Mesendoderm (in vitro differentiated cells): Measurements from ENCODE around the gene DDX17.

Experiments used
- DNase-seq: peaks from one replicate; pipeline ENCODE4 v3.0.0; 2013
- H2AK5ac ChIP-seq: 2 replicates; pipeline ENCODE4 v1.6.1; 2013; ENCODE audit warnings: low read length, inconsistent platforms
- H2BK120ac ChIP-seq: 2 replicates; pipeline ENCODE4 v1.6.1; 2013; ENCODE audit warnings: low read depth, mild to moderate bottlenecking, low read length, moderate library complexity, mixed read lengths
- H2BK15ac ChIP-seq: replicated peaks from 2 replicates; pipeline ENCODE4 v1.6.1; 2013; ENCODE audit warnings: low read depth, mild to moderate bottlenecking, moderate library complexity
- H2BK5ac ChIP-seq: 2 replicates; pipeline ENCODE4 v1.6.1; 2013; ENCODE audit warnings: low read length, inconsistent platforms
- H3K18ac ChIP-seq: 2 replicates; pipeline ENCODE4 v1.6.1; 2013; ENCODE audit warnings: mild to moderate bottlenecking, low read length, mixed read lengths
- H3K23ac ChIP-seq: one replicate; pipeline ENCODE4 v1.6.1; 2013; ENCODE audit warnings: low read length
- H3K27ac ChIP-seq: 2 replicates; pipeline ENCODE4 v1.5.1; 2013; ENCODE audit warnings: low read depth, mild to moderate bottlenecking, inconsistent platforms, low read length, moderate library complexity
- H3K27me3 ChIP-seq: 2 replicates; pipeline ENCODE4 v1.6.1; 2013; ENCODE audit warnings: low read length, control low read depth, mild to moderate bottlenecking, inconsistent platforms; ENCODE audit not compliant: insufficient read depth, poor library complexity
- H3K36me3 ChIP-seq: 2 replicates; pipeline ENCODE4 v1.6.1; 2013; ENCODE audit warnings: low read length, inconsistent platforms; ENCODE audit not compliant: control insufficient read depth, insufficient read depth
- H3K4ac ChIP-seq: one replicate; pipeline ENCODE4 v1.6.1; 2013; ENCODE audit warnings: low read depth, mild to moderate bottlenecking, low read length, moderate library complexity
- H3K4me1 ChIP-seq: 2 replicates; pipeline ENCODE4 v1.6.1; 2013; ENCODE audit warnings: low read depth, low read length, inconsistent platforms; ENCODE audit not compliant: control insufficient read depth
- H3K4me2 ChIP-seq: 2 replicates; pipeline ENCODE4 v1.6.1; 2013; ENCODE audit warnings: low read length
- H3K4me3 ChIP-seq: 2 replicates; pipeline ENCODE4 v1.5.1; 2013; ENCODE audit warnings: mild to moderate bottlenecking, low read length
- H3K56ac ChIP-seq: one replicate; pipeline ENCODE4 v1.6.1; 2013; ENCODE audit warnings: low read length
- H3K79me1 ChIP-seq: 2 replicates; pipeline ENCODE4 v1.6.1; 2013; ENCODE audit warnings: low read length, inconsistent platforms
- H3K79me2 ChIP-seq: 2 replicates; pipeline ENCODE4 v1.6.1; 2013; ENCODE audit warnings: mild to moderate bottlenecking, low read length; ENCODE audit not compliant: control insufficient read depth, insufficient read depth
- H3K9ac ChIP-seq: 2 replicates; pipeline ENCODE4 v1.6.1; 2013; ENCODE audit warnings: low read length, inconsistent platforms
- H4K5ac ChIP-seq: one replicate; pipeline ENCODE4 v1.6.1; 2013; ENCODE audit warnings: low read length
- H4K8ac ChIP-seq: one replicate; pipeline ENCODE4 v1.6.1; 2013; ENCODE audit warnings: low read depth, mild to moderate bottlenecking, control low read depth, low read length, moderate library complexity
- WGBS: extraction: QIAGEN DNeasy Blood & Tissue Kit; methylation state at CpG from one replicate; pipeline ENCODE4 v1.1.7; 2013; ENCODE audit warnings: low lambda C conversion rate, missing lambda C conversion rate; ENCODE audit not compliant: insufficient coverage; ENCODE audit errors: extremely low coverage; 5-methylcytosine and 5-hydroxymethylcytosine counted together

The DDX17 gene

DNA sequence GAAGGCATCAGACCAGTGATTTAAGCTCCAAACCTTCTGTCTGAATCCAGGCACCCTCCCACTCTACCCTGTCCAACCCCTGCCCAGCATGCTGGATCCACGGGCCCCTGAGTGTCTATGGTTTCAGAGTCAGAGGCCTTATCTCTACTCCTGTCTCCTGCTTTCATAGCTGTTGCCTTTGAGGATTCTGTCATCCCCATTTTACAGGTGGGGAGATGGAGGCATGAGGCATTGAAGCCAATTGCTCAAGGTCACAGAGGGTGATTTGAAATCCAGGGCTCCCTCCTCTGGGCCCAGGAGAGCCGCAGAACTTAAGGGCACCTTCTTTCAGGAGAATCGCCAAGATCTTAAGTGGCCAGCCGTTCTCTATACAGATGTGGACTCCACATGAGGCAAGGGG lies 54.2 kb downstream of the DDX17 start:
- Histone ChIP-seq H3K27me3 (peaks cover 15% of the 10 kb centered on the region), H2BK15ac (no peak overlapping the region), H2BK5ac (no peak overlapping the region), H3K36me3 (no peaks in the 10 kb centered on the region), H3K4me2 (no peak overlapping the region), H3K4ac (no peak overlapping the region), H2BK120ac (no peak overlapping the region), H3K27ac (no peak overlapping the region), H4K5ac (no peak overlapping the region), H3K56ac (no peak overlapping the region), H3K18ac (no peak overlapping the region), H3K23ac (no peak overlapping the region), H3K79me1 (no peaks in the 10 kb centered on the region), H3K9ac (no peak overlapping the region), H3K4me3 (no peak overlapping the region), H3K4me1 (no peaks in the 10 kb centered on the region), H4K8ac (no peak overlapping the region), H2AK5ac (no peak overlapping the region), H3K79me2 (no peaks in the 10 kb centered on the region)
- DNase-seq, result no peak
- WGBS, result no CpG with 5 or more reads among the region's 4 CpGs

DNA sequence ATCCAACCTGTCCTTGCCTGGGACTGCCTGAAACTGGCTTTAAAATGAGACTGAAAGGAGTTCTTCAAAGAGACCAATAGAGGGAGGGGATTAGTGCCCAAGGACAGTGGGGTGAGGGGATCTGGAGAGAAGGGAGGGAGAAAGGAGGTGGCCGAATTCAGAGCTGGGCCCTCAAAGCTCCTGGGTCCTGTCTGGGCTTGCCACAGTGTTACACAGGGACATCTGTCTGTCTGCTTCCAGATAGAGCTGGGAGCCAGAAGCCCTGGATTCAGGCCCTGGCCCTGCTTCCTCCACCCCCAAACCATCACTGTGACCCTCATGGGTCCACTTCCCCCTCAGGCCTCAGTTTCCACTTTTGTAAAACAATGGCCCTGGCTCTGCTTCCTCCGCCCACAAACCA lies 54.7 kb downstream of the DDX17 start:
- peaks cover 15% of the 10 kb centered on the region for H3K27me3 ChIP-seq
- H4K8ac ChIP-seq, result no peak overlapping the region
- H2AK5ac ChIP-seq, result no peak overlapping the region
- no CpG with 5 or more reads among the region's 2 CpGs for WGBS
- no peaks in the 10 kb centered on the region for H3K4me1 ChIP-seq
- no peak overlapping the region for H2BK120ac ChIP-seq
- H3K79me1 ChIP-seq, result no peaks in the 10 kb centered on the region
- H3K23ac ChIP-seq, result no peak overlapping the region
- H2BK5ac ChIP-seq, result no peak overlapping the region
- no peaks in the 10 kb centered on the region for H3K36me3 ChIP-seq
- H2BK15ac ChIP-seq, result no peak overlapping the region
- H3K79me2 ChIP-seq, result no peaks in the 10 kb centered on the region
- no peak overlapping the region for H3K4me3 ChIP-seq
- H3K4me2 ChIP-seq, result no peak overlapping the region
- no peak overlapping the region for H3K27ac ChIP-seq
- no peak for DNase-seq
- no peak overlapping the region for H3K9ac ChIP-seq
- H3K56ac ChIP-seq, result no peak overlapping the region
- H3K4ac ChIP-seq, result no peak overlapping the region
- H3K18ac ChIP-seq, result no peak overlapping the region
- H4K5ac ChIP-seq, result no peak overlapping the region

DNA sequence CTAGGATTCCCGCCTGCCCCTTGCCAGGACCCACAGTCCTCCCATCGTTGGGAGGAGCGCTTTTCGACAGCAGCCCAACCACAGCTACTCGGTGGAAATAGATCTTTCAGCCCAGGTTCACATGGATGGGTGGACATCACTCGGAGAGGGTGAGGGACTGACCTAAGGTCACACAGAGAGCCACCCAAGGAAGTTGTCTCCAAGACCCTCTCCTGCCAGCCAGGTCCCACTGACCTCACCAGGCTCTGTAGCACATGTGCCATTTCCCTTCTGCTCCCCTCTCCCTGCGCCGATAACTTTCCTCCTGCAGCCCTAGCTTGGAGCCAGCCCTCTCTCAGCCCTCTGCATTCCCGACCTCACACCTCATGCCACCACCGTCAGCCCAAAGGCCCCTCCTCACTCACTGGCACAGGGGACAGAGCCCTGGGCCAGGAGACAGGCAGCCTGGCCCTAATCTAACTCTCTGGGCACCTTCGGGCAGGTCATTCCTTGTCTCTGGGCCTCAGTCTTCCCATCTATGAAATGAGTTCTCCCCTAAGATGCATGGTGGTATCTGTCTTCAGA lies 55.8 kb downstream of the DDX17 start:
- H3K4ac ChIP-seq, result no peak overlapping the region
- H4K8ac ChIP-seq, result no peak overlapping the region
- H2BK15ac ChIP-seq, result no peak overlapping the region
- no peak overlapping the region for H2BK5ac ChIP-seq
- H3K27me3 ChIP-seq, result peaks cover 15% of the 10 kb centered on the region
- H3K9ac ChIP-seq, result no peak overlapping the region
- H3K4me1 ChIP-seq, result no peaks in the 10 kb centered on the region
- no peak overlapping the region for H3K23ac ChIP-seq
- no peak overlapping the region for H3K27ac ChIP-seq
- H3K4me3 ChIP-seq, result no peak overlapping the region
- no peak overlapping the region for H2AK5ac ChIP-seq
- WGBS, result no CpG with 5 or more reads among the region's 11 CpGs
- H3K79me1 ChIP-seq, result no peaks in the 10 kb centered on the region
- H4K5ac ChIP-seq, result no peak overlapping the region
- H3K79me2 ChIP-seq, result no peaks in the 10 kb centered on the region
- H3K36me3 ChIP-seq, result no peaks in the 10 kb centered on the region
- H3K18ac ChIP-seq, result no peak overlapping the region
- H3K4me2 ChIP-seq, result no peak overlapping the region
- H2BK120ac ChIP-seq, result no peak overlapping the region
- DNase-seq, result no peak
- no peak overlapping the region for H3K56ac ChIP-seq

DNA sequence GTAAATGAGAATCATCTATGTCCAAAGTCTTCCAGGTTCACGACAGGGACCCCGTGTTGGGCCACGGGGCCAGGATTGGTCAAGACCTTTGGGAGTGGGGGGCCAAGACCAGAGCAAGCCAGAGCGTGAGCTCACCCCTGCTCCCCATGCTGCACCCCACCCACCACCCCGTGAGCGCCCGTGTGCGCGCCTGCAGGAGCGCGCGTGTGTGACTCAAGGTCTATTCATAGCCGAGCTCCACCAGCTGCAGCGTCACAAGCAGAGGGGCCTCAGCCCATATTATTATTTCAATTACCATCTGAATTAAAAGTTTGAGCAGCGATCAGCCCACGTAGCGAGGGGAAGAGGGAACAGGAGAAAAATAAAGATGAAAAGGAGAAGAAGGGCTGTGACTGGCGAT lies 56.3 kb downstream of the DDX17 start:
- Histone ChIP-seq H3K9ac (no peak overlapping the region), H3K56ac (no peak overlapping the region), H3K4me2 (no peak overlapping the region), H2BK5ac (no peak overlapping the region), H4K8ac (no peak overlapping the region), H2BK15ac (no peak overlapping the region), H3K4me1 (no peaks in the 10 kb centered on the region), H3K18ac (no peak overlapping the region), H3K4ac (no peak overlapping the region), H2AK5ac (no peak overlapping the region), H3K23ac (no peak overlapping the region), H3K4me3 (no peak overlapping the region), H3K79me2 (no peaks in the 10 kb centered on the region), H2BK120ac (no peak overlapping the region), H4K5ac (no peak overlapping the region), H3K27me3 (peaks cover 13% of the 10 kb centered on the region), H3K36me3 (no peaks in the 10 kb centered on the region), H3K79me1 (no peaks in the 10 kb centered on the region), H3K27ac (no peak overlapping the region)
- DNase-seq, result no peak
- WGBS, result no CpG with 5 or more reads among the region's 18 CpGs

DNA sequence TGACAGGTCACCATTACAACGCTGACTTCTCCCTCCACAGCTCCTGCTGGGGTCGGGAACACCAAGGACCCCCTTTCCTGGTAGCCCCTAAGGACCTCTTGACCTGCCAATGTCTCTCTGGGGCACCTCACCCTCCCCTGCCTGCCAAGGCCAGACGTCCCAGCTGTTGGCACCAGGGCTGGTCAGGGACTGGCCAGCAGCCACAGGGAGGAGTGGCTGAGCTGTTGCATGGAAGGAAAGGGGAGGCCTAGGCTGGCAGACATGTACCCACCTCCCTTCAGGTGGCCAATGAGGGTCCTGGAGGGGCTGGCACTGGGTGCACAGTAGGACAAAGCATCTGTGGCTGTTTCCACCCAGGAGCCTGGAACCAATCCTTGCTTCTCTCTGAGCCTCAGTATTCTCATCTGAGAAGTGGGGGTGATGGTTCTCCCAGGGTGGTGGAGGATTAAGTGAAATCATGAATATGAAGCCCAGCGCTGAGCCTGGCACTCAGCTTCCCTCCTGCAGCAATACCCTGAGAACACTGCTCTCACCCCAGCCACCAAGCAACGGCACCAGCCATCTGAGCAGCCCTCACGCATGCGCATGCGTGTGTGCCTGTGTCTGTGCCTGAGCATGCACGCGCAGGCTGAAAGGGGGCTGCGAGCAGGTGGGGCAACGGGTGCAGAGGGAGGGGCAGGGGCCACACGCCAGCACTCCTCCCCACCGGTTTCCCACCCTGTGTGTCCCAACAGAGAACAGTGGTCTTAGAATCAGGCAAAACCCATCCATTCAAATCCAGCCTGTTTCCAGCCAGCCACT lies 57.0 kb downstream of the DDX17 start:
- Histone ChIP-seq H3K9ac (no peak overlapping the region), H3K27ac (no peak overlapping the region)

More for the DNA sequence above, 57.0 kb downstream of the DDX17 start:
- Histone ChIP-seq H3K4ac (no peak overlapping the region), H3K23ac (no peak overlapping the region), H3K56ac (no peak overlapping the region), H3K18ac (no peak overlapping the region), H3K27me3 (peaks cover 7% of the 10 kb centered on the region), H2BK120ac (no peak overlapping the region), H4K8ac (no peak overlapping the region), H3K36me3 (no peaks in the 10 kb centered on the region), H2AK5ac (no peak overlapping the region), H3K4me2 (no peak overlapping the region), H2BK15ac (no peak overlapping the region), H3K79me1 (no peaks in the 10 kb centered on the region), H3K4me1 (no peaks in the 10 kb centered on the region), H2BK5ac (no peak overlapping the region), H4K5ac (no peak overlapping the region), H3K79me2 (no peaks in the 10 kb centered on the region), H3K4me3 (no peak overlapping the region)
- no CpG with 5 or more reads among the region's 14 CpGs for WGBS
- no peak for DNase-seq
